Thoracic aorta (tissue), 2 donors: ENCODE results near the gene ITSN2. TPM values are rescaled to one million over a fixed set of nuclear protein-coding genes. Genes with fewer than 3 reads are reported as not detected.

Experiments
- ATAC-seq: fragments of 150-250 bp; one replicate; pipeline ENCODE4 v1.8.0; 2017; ENCODE audit warnings: low read depth; ENCODE audit not compliant: insufficient number of reproducible peaks, low FRiP score
- DNase-seq: peaks from one replicate; pipeline ENCODE4 v3.0.0-alpha.2; 2020; ENCODE audit warnings: low spot score
- H3K27ac ChIP-seq, 2 donors: fragments of 200-600 bp; sonication (generic); 1 replicate in 1 of 2; 2 replicates in 1 of 2; pipeline ENCODE4 v1.5.1; 2016; ENCODE audit warnings: mild to moderate bottlenecking in 2 of 2, moderate library complexity in 2 of 2
- H3K27me3 ChIP-seq: fragments of 200-600 bp; sonication (generic); replicated peaks from 2 replicates; pipeline ENCODE4 v1.6.0; 2016; ENCODE audit warnings: mild to moderate bottlenecking; ENCODE audit not compliant: insufficient read depth
- H3K36me3 ChIP-seq: fragments of 200-600 bp; sonication (generic); one replicate; pipeline ENCODE4 v1.5.1; 2016
- H3K4me1 ChIP-seq, 2 donors: fragments of 200-600 bp; sonication (generic); 1 replicate in 1 of 2; 2 replicates in 1 of 2; pipeline versions ENCODE4 v1.5.1 to v1.6.0; 2016; ENCODE audit warnings: low read depth in 2 of 2, mild to moderate bottlenecking in 1 of 2; ENCODE audit not compliant: control insufficient read depth in 1 of 2
- H3K4me3 ChIP-seq: fragments of 200-600 bp; sonication (generic); 2 replicates; pipeline ENCODE4 v1.5.1; 2016; ENCODE audit warnings: mild to moderate bottlenecking
- H3K9me3 ChIP-seq: fragments of 200-600 bp; sonication (generic); 2 replicates; pipeline ENCODE4 v1.5.1; 2016
- CTCF ChIP-seq: fragments of 200-600 bp; sonication (generic); IDR thresholded peaks from one replicate; pipeline ENCODE4 v1.5.1; 2019; ENCODE audit warnings: antibody characterized with exemption
- total RNA-seq, 2 donors: library from RNA; depleted of rRNA; stranded (reverse); fragments of >200 nt; gene quantifications; one replicate each; pipeline versions ENCODE4 v1.1.0 to v1.2.3, GENCODE V29; 2016

The ITSN2 gene
- total RNA-seq, 2 donors from 2014 or later = 64.0 to 121 TPM

GRCh38 chr2:24174851-24175277 is 185.5 kb downstream of the ITSN2 start, which contains the start of gene FAM228A:
FAM228A (plus strand) TSS chr2:24175053; CDS start chr2:24175481, 428 bp downstream.
- Histone ChIP-seq H3K9me3 (no peaks in the 10 kb centered on the region), H3K4me3 (peak within 1 kb of the TSS; percentile 59), H3K27ac (peak within 1 kb of the TSS in 1 of 2 donors; percentile 38), H3K4me1 (no peaks in the 10 kb centered on the region), H3K27me3 (no peaks in the 10 kb centered on the region), H3K36me3 (no peaks in the 10 kb centered on the region)
- TF ChIP-seq CTCF = no peak
- ATAC-seq (no peak), DNase-seq (no peak)

- no peak overlapping the region for H3K4me3 ChIP-seq
- ATAC-seq (no peak), DNase-seq (no peak)
- no peak for TF ChIP-seq CTCF
- H3K27ac ChIP-seq = no peak overlapping the region
- no peaks in the 10 kb centered on the region for H3K9me3 ChIP-seq
- H3K36me3 ChIP-seq = no peaks in the 10 kb centered on the region
- H3K4me1 ChIP-seq = no peaks in the 10 kb centered on the region
- no peaks in the 10 kb centered on the region for H3K27me3 ChIP-seq
Observed at GRCh38 chr2:24169023-24169422, 191.3 kb downstream of the ITSN2 start.

- no peak for ATAC-seq
Observed at GRCh38 chr2:24164416-24164973, 195.8 kb downstream of the ITSN2 start.

GRCh38 chr2:24163601-24164000 is 196.7 kb downstream of the ITSN2 start:
- Histone ChIP-seq H3K9me3 (no peaks in the 10 kb centered on the region), H3K36me3 (peaks cover 6% of the 10 kb centered on the region), H3K4me3 (no peak overlapping the region), H3K27ac (no peak overlapping the region), H3K27me3 (no peaks in the 10 kb centered on the region), H3K4me1 (no peaks in the 10 kb centered on the region)
- no peak for TF ChIP-seq CTCF
- DNase-seq (no peak), ATAC-seq (no peak)

More at GRCh38 chr2:24164416-24164973, 195.8 kb downstream of the ITSN2 start:
- DNase-seq = no peak
- peak; percentile 41 for TF ChIP-seq CTCF
- H3K4me3 ChIP-seq = no peak overlapping the region
- H3K4me1 ChIP-seq = no peaks in the 10 kb centered on the region
- no peaks in the 10 kb centered on the region for H3K9me3 ChIP-seq
- no peak overlapping the region for H3K27ac ChIP-seq
- peaks cover 6% of the 10 kb centered on the region for H3K36me3 ChIP-seq
- no peaks in the 10 kb centered on the region for H3K27me3 ChIP-seq

GRCh38 chr2:24163186-24163585 is 197.2 kb downstream of the ITSN2 start:
- no peak overlapping the region for H3K4me3 ChIP-seq
- H3K9me3 ChIP-seq = no peaks in the 10 kb centered on the region
- peaks cover 6% of the 10 kb centered on the region for H3K36me3 ChIP-seq
- no peaks in the 10 kb centered on the region for H3K4me1 ChIP-seq
- H3K27me3 ChIP-seq = no peaks in the 10 kb centered on the region
- no peak for TF ChIP-seq CTCF
- no peak for DNase-seq
- H3K27ac ChIP-seq = no peak overlapping the region
- ATAC-seq = no peak
